Kidney tubule cell (primary cell): ENCODE measurements around the gene ZNF816.

Experiments used
- DNase-seq: peaks from one replicate; pipeline ENCODE4 v3.0.0-alpha.2; 2018; ENCODE audit warnings: low spot score

ZNF816 gene

GRCh38 chr19:52924641-52925040 lies 38.0 kb downstream of the ZNF816 start:
- DNase-seq: peak; percentile 43

GRCh38 chr19:52923778-52924593 lies 38.7 kb downstream of the ZNF816 start:
- peak; percentile 73 for DNase-seq

- peak; percentile 88 for DNase-seq
Observed at GRCh38 chr19:52922841-52923777, 39.6 kb downstream of the ZNF816 start, which contains the start of gene ZNF888. Gene ZNF888 (minus strand): TSS chr19:52923428. CDS start chr19:52917873, 5,555 bp downstream.

GRCh38 chr19:52917531-52917930 lies 45.1 kb downstream of the ZNF816 start:
- no peak for DNase-seq

- DNase-seq: no peak
Observed at GRCh38 chr19:52910648-52911047, 52.0 kb downstream of the ZNF816 start.

- DNase-seq: peak; percentile 34
Observed at GRCh38 chr19:52904052-52904780, 58.5 kb downstream of the ZNF816 start.

- DNase-seq: peak; percentile 48
Observed at GRCh38 chr19:52901842-52902241, 60.8 kb downstream of the ZNF816 start.
